OCI-LY1 (cell line): ENCODE results near the gene PHKG2.

Experiments used
- H2AFZ ChIP-seq: fragments of 200-600 bp; sonication (generic), shearing (Covaris generic); 2 replicates; pipeline ENCODE4 v1.6.0; 2014; ENCODE audit warnings: antibody characterized with exemption, mild to moderate bottlenecking, low read length
- H3F3A ChIP-seq: fragments of 200-600 bp; sonication (generic), shearing (Covaris generic); 2 replicates; pipeline ENCODE4 v1.6.0; 2014; ENCODE audit warnings: mild to moderate bottlenecking, antibody characterized with exemption, low read length, moderate library complexity; ENCODE audit not compliant: insufficient read depth
- H3K27ac ChIP-seq: fragments of 200-600 bp; sonication (generic); 2 replicates; pipeline ENCODE4 v1.5.1; 2014; ENCODE audit warnings: low read length, mixed run types, mild to moderate bottlenecking, low read depth; ENCODE audit not compliant: poor library complexity, severe bottlenecking
- H3K27me3 ChIP-seq: fragments of 200-600 bp; sonication (generic); 2 replicates; pipeline ENCODE4 v1.6.0; 2014; ENCODE audit warnings: antibody characterized with exemption, mild to moderate bottlenecking, low read length, moderate library complexity; ENCODE audit not compliant: insufficient read depth
- H3K36me3 ChIP-seq: fragments of 200-600 bp; sonication (generic); 2 replicates; pipeline ENCODE4 v1.6.1; 2014; ENCODE audit warnings: mild to moderate bottlenecking, antibody characterized with exemption, low read length, moderate library complexity, mixed read lengths; ENCODE audit not compliant: insufficient read depth
- H3K4me1 ChIP-seq: fragments of 200-600 bp; sonication (generic); 2 replicates; pipeline ENCODE4 v1.5.1; 2014; ENCODE audit warnings: mild to moderate bottlenecking, low read length, moderate library complexity; ENCODE audit not compliant: insufficient read depth, severe bottlenecking
- H3K4me2 ChIP-seq: fragments of 200-600 bp; sonication (generic), shearing (Covaris generic); 2 replicates; pipeline ENCODE4 v1.6.1; 2014; ENCODE audit warnings: low read length
- H3K4me3 ChIP-seq: fragments of 200-600 bp; sonication (generic); 2 replicates; pipeline ENCODE4 v1.5.1; 2014; ENCODE audit warnings: low read length, low read depth, mild to moderate bottlenecking, mixed read lengths; ENCODE audit not compliant: poor library complexity, severe bottlenecking
- H3K79me2 ChIP-seq: fragments of 200-600 bp; shearing (Covaris generic); 2 replicates; pipeline ENCODE4 v1.6.1; 2016; ENCODE audit warnings: mixed run types, low read length, mixed read lengths; ENCODE audit not compliant: insufficient read depth
- H3K9ac ChIP-seq: fragments of 200-600 bp; sonication (generic), shearing (Covaris generic); 2 replicates; pipeline ENCODE4 v1.6.1; 2014; ENCODE audit warnings: mild to moderate bottlenecking, low read length, mixed read lengths
- H3K9me2 ChIP-seq: fragments of 200-600 bp; sonication (generic), shearing (Covaris generic); 2 replicates; pipeline ENCODE4 v1.6.1; 2014; ENCODE audit warnings: low read depth, mild to moderate bottlenecking, low read length, mixed read lengths
- H3K9me3 ChIP-seq: fragments of 200-600 bp; shearing (Covaris generic); 2 replicates; pipeline ENCODE4 v1.6.1; 2014; ENCODE audit warnings: low read length, mixed read lengths
- H4K20me1 ChIP-seq: fragments of 200-600 bp; sonication (generic), shearing (Covaris generic); 2 replicates; pipeline ENCODE4 v1.6.0; 2016; ENCODE audit warnings: mild to moderate bottlenecking, low read length; ENCODE audit not compliant: insufficient read depth
- EZH2 ChIP-seq: fragments of 200-600 bp; sonication (generic), shearing (Covaris generic); IDR thresholded peaks from 2 replicates; pipeline ENCODE4 v1.8.0; 2017; ENCODE audit warnings: borderline replicate concordance, mixed run types, mild to moderate bottlenecking, antibody characterized with exemption, low read length, moderate library complexity, mixed read lengths
- TF ChIP-seq, protein P1 (sequence below): fragments of 200-600 bp; sonication (generic), shearing (Covaris generic); IDR thresholded peaks from 2 replicates; pipeline ENCODE4 v1.5.1; 2017; ENCODE audit warnings: mild to moderate bottlenecking, antibody characterized with exemption, low read length, moderate library complexity, mixed read lengths

The PHKG2 gene

DNA sequence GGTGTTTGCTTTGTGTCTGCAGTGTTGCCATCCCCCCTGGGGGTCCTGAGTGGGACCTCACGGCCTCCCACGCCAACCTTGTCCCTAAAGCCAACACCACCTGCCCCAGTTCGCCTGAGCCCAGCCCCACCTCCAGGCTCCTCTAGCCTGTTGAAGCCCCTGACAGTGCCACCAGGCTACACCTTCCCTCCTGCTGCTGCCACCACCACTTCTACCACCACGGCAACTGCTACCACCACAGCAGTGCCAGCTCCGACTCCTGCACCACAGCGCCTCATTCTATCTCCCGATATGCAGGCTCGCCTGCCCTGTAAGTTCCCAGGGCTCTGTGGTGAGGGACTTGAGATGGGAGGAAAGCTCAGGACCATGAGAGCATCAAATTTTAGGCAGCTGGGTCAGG lies 27.1 kb upstream of the PHKG2 start:
- TF ChIP-seq EZH2 = no peak
- TF ChIP-seq, protein P1, sequence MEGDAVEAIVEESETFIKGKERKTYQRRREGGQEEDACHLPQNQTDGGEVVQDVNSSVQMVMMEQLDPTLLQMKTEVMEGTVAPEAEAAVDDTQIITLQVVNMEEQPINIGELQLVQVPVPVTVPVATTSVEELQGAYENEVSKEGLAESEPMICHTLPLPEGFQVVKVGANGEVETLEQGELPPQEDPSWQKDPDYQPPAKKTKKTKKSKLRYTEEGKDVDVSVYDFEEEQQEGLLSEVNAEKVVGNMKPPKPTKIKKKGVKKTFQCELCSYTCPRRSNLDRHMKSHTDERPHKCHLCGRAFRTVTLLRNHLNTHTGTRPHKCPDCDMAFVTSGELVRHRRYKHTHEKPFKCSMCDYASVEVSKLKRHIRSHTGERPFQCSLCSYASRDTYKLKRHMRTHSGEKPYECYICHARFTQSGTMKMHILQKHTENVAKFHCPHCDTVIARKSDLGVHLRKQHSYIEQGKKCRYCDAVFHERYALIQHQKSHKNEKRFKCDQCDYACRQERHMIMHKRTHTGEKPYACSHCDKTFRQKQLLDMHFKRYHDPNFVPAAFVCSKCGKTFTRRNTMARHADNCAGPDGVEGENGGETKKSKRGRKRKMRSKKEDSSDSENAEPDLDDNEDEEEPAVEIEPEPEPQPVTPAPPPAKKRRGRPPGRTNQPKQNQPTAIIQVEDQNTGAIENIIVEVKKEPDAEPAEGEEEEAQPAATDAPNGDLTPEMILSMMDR = no peak
- Histone ChIP-seq H3K79me2 (peaks cover 2% of the 10 kb centered on the region; the same call in 1 of the 2 replicates), H3K9me2 (no peaks in the 10 kb centered on the region), H3K4me1 (no peaks in the 10 kb centered on the region), H3K36me3 (peaks cover 96% of the 10 kb centered on the region), H3K9ac (no peak overlapping the region), H3K27ac (no peak overlapping the region), H3K4me2 (no peak overlapping the region), H4K20me1 (no peaks in the 10 kb centered on the region), H3K9me3 (no peaks in the 10 kb centered on the region), H3F3A (no peaks in the 10 kb centered on the region), H3K4me3 (no peak overlapping the region), H2AFZ (no peak overlapping the region), H3K27me3 (no peaks in the 10 kb centered on the region)

DNA sequence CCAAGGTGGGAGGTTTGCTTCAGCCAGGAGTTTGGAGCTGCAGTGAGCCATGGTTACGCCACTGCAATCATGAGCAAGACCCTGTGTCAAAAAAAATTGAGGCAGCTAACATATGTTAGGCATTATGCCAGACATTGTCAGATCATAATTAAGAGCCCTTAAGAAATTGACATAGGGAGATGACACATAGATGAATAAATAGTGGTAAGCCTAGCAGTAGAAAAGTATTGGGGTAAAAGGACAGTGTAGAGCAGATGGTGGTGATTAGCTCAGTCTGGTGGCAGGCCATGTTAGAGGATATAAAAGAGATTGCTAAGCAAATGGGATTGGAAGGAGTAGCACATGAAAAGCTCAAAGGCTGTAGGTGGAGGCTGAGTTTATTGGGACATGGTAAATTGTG lies 26.6 kb upstream of the PHKG2 start:
- Histone ChIP-seq H2AFZ (no peak overlapping the region), H3K27me3 (no peaks in the 10 kb centered on the region), H3K9ac (no peak overlapping the region), H3K9me3 (no peaks in the 10 kb centered on the region), H3K4me1 (no peaks in the 10 kb centered on the region), H4K20me1 (no peaks in the 10 kb centered on the region), H3K4me2 (no peak overlapping the region), H3F3A (no peaks in the 10 kb centered on the region), H3K79me2 (peaks cover 2% of the 10 kb centered on the region; the same call in 1 of the 2 replicates), H3K27ac (no peak overlapping the region), H3K36me3 (peaks cover 95% of the 10 kb centered on the region), H3K9me2 (no peaks in the 10 kb centered on the region), H3K4me3 (no peak overlapping the region)
- no peak for TF ChIP-seq EZH2
- TF ChIP-seq, protein P1 = no peak

DNA sequence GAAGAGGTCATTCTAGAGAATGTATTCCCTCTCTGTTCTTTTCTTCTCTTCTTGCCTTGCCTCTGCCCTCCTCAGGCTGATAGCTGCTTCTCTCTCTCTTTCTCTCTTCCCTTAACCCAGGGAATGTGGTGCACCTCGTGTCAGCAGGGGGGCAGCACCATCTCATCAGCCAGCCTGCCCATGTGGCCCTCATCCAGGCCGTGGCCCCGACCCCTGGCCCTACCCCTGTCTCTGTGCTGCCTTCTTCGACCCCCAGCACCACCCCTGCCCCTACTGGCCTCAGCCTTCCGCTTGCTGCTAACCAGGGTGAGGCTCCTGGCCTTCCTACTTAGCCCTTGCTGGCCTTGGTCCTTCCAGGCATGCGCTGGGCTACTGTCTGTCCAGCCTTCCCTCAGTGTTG lies 25.8 kb upstream of the PHKG2 start:
- no peaks in the 10 kb centered on the region for H3K79me2 ChIP-seq
- H3K27me3 ChIP-seq = no peaks in the 10 kb centered on the region
- H3K9me2 ChIP-seq = no peaks in the 10 kb centered on the region
- H4K20me1 ChIP-seq = no peaks in the 10 kb centered on the region
- TF ChIP-seq, protein P1 = no peak
- TF ChIP-seq EZH2 = no peak
- no peak overlapping the region for H3K4me2 ChIP-seq
- no peak overlapping the region for H3K9ac ChIP-seq
- no peaks in the 10 kb centered on the region for H3K9me3 ChIP-seq
- H3F3A ChIP-seq = no peaks in the 10 kb centered on the region
- H3K36me3 ChIP-seq = peaks cover 95% of the 10 kb centered on the region
- no peaks in the 10 kb centered on the region for H3K4me1 ChIP-seq
- H3K27ac ChIP-seq = no peak overlapping the region
- H2AFZ ChIP-seq = no peak overlapping the region
- H3K4me3 ChIP-seq = no peak overlapping the region
